Caco-2 (cell line): ENCODE measurements around the gene RRAD. TPM values are rescaled to one million over a fixed set of nuclear protein-coding genes. Genes with fewer than 3 reads are reported as not detected.

Experiments
- BruUV-seq: library from RNA; stranded (reverse); fragments of 400-500 nt; replicated peaks from 2 replicates; lab custom pipeline; 2021; lab: Mats Ljungman, UMichigan
- CTCF ChIA-PET: fragments of 300-600 bp; sonication (Branson Sonifier 250); formaldehyde crosslinking; loops from one replicate; lab custom pipeline; 2022; ENCODE audit warnings: antibody characterized with exemption; lab: Charles Lee
- POLR2A ChIA-PET: fragments of 300-600 bp; sonication (Branson Sonifier 250); formaldehyde crosslinking; loops from one replicate; lab custom pipeline; 2022; ENCODE audit warnings: antibody characterized with exemption; lab: Charles Lee
- DNase-seq, 2 experiments: peaks; one replicate each; pipeline versions ENCODE4 v3.0.0 to v3.0.0-alpha.2; 2020 to 2022
- H3K27me3 ChIP-seq: replicated peaks from 2 replicates; pipeline ENCODE4 v1.6.0; 2011; ENCODE audit warnings: low read length; ENCODE audit not compliant: control insufficient read depth, insufficient read depth
- H3K36me3 ChIP-seq: 2 replicates; pipeline ENCODE4 v1.5.1; 2011; ENCODE audit warnings: low read length; ENCODE audit not compliant: control insufficient read depth, insufficient read depth
- H3K4me1 ChIP-seq: fragments of 250-450 bp; sonication (Bioruptor Pico); 2 replicates; pipeline ENCODE4 v1.5.1; 2020; ENCODE audit warnings: mild to moderate bottlenecking
- H3K4me3 ChIP-seq: 2 replicates; pipeline ENCODE4 v1.5.1; 2011; ENCODE audit warnings: low read depth, mild to moderate bottlenecking, control low read depth, low read length
- H3K9me3 ChIP-seq: fragments of 250-450 bp; sonication (Bioruptor Pico); 2 replicates; pipeline ENCODE4 v1.5.1; 2020; ENCODE audit warnings: mild to moderate bottlenecking, moderate library complexity
- H3K27ac Mint-ChIP-seq: one replicate; pipeline ENCODE4 v1.8.0; 2022; ENCODE audit warnings: mixed read lengths; ENCODE audit not compliant: unreplicated experiment
- H3K27me3 Mint-ChIP-seq: one replicate; pipeline ENCODE4 v1.8.0; 2022; ENCODE audit warnings: mixed read lengths; ENCODE audit not compliant: insufficient read depth, unreplicated experiment
- H3K36me3 Mint-ChIP-seq: one replicate; pipeline ENCODE4 v1.8.0; 2022; ENCODE audit warnings: mild to moderate bottlenecking, mixed read lengths; ENCODE audit not compliant: insufficient read depth, unreplicated experiment
- H3K4me1 Mint-ChIP-seq: one replicate; pipeline ENCODE4 v1.8.0; 2022; ENCODE audit warnings: low read depth, mixed read lengths; ENCODE audit not compliant: unreplicated experiment
- H3K4me3 Mint-ChIP-seq: one replicate; pipeline ENCODE4 v1.8.0; 2022; ENCODE audit warnings: mild to moderate bottlenecking, moderate library complexity, mixed read lengths; ENCODE audit not compliant: unreplicated experiment
- H3K9me3 Mint-ChIP-seq: one replicate; pipeline ENCODE4 v1.8.0; 2022; ENCODE audit warnings: mixed read lengths; ENCODE audit not compliant: unreplicated experiment
- CTCF ChIP-seq, 2 experiments: fragments of 200-600 bp in 1 of 2; IDR thresholded peaks; 1 replicate in 1 of 2; 2 replicates in 1 of 2; pipeline versions ENCODE4 v1.5.1 to v1.8.0; 2011 to 2022; ENCODE audit warnings: antibody characterized with exemption in 1 of 2, control low read depth in 1 of 2, inconsistent platforms in 1 of 2, low read depth in 1 of 2, low read length in 1 of 2, mild to moderate bottlenecking in 1 of 2, moderate library complexity in 1 of 2; ENCODE audit not compliant: insufficient read depth in 1 of 2, severe bottlenecking in 1 of 2, unreplicated experiment in 1 of 2
- intact Hi-C: fragments of 100-400 bp; cut with micrococcal nuclease; formaldehyde crosslinking; loops from one replicate; pipeline ENCODE4 v1.10.0; 2022; ENCODE audit not compliant: unreplicated experiment
- total RNA-seq: library from RNA; stranded (reverse); gene quantifications from 2 replicates; pipeline ENCODE4 v1.2.3, GENCODE V29; 2022

RRAD gene
- total RNA-seq, 1 experiment from 2014 or later = 1.1 TPM

- peaks cover 33% of the 10 kb centered on the region for H3K4me1 Mint-ChIP-seq
- DNase-seq = no peak
- no TSS peak for BruUV-seq
- Histone ChIP-seq H3K4me3 (no peak overlapping the region), H3K9me3 (no peaks in the 10 kb centered on the region), H3K27me3 (no peaks in the 10 kb centered on the region), H3K36me3 (peaks cover 5% of the 10 kb centered on the region), H3K4me1 (peaks cover 36% of the 10 kb centered on the region)
- CTCF ChIA-PET = interaction anchor here (2.1 to 3.8 kb wide), 2 partner anchors 10 to 52 kb away, joined by 8 to 45 read pairs; partner anchors contain the start of gene NAE1
- no peaks in the 10 kb centered on the region for H3K9me3 Mint-ChIP-seq
- TF ChIP-seq CTCF (IDR thresholded peaks at IDR 0.05; ENCODE audit: insufficient read depth in 1 of 2, low read depth in 1 of 2, low read length in 1 of 2, severe bottlenecking in 1 of 2, unreplicated experiment in 1 of 2) = no peak
- no peaks in the 10 kb centered on the region for H3K27me3 Mint-ChIP-seq
- intact Hi-C loops = no loop called here
- POLR2A ChIA-PET = no interaction called here
- no peak overlapping the region for H3K4me3 Mint-ChIP-seq
- H3K27ac Mint-ChIP-seq = no peak overlapping the region
- H3K36me3 Mint-ChIP-seq = peaks cover 42% of the 10 kb centered on the region
Observed at GRCh38 chr16:66882702-66883101, 42.6 kb downstream of the RRAD start.

GRCh38 chr16:66881964-66882508 is 43.3 kb downstream of the RRAD start:
- Histone ChIP-seq H3K36me3 (peaks cover 5% of the 10 kb centered on the region), H3K27me3 (no peaks in the 10 kb centered on the region), H3K4me1 (peaks cover 36% of the 10 kb centered on the region), H3K9me3 (no peaks in the 10 kb centered on the region), H3K4me3 (no peak overlapping the region; the same call in 1 of the 2 replicates)
- peak overlapping the region; percentile 89 for H3K4me3 Mint-ChIP-seq
- peaks cover 32% of the 10 kb centered on the region for H3K4me1 Mint-ChIP-seq
- H3K27me3 Mint-ChIP-seq = no peaks in the 10 kb centered on the region
- no TSS peak for BruUV-seq
- POLR2A ChIA-PET = no interaction called here
- intact Hi-C loops = no loop called here
- H3K9me3 Mint-ChIP-seq = no peaks in the 10 kb centered on the region
- no peak for DNase-seq
- CTCF ChIA-PET = interaction anchor here (1.0 to 3.8 kb wide), 4 partner anchors 9 to 51 kb away, joined by 3 to 45 read pairs (median 6); partner anchors contain the start of gene NAE1
- peaks cover 35% of the 10 kb centered on the region for H3K36me3 Mint-ChIP-seq
- TF ChIP-seq CTCF (IDR thresholded peaks at IDR 0.05; ENCODE audit: insufficient read depth in 1 of 2, low read depth in 1 of 2, low read length in 1 of 2, severe bottlenecking in 1 of 2, unreplicated experiment in 1 of 2) = no peak
- H3K27ac Mint-ChIP-seq = no peak overlapping the region

- Histone ChIP-seq H3K27me3 (no peaks in the 10 kb centered on the region), H3K4me3 (peak overlapping the region; percentile 95), H3K36me3 (peaks cover 5% of the 10 kb centered on the region), H3K4me1 (peaks cover 32% of the 10 kb centered on the region), H3K9me3 (no peaks in the 10 kb centered on the region)
- BruUV-seq = no TSS peak
- intact Hi-C loops = no loop called here
- TF ChIP-seq CTCF (IDR thresholded peaks at IDR 0.05; ENCODE audit: insufficient read depth in 1 of 2, low read depth in 1 of 2, low read length in 1 of 2, severe bottlenecking in 1 of 2, unreplicated experiment in 1 of 2) = no peak
- ChIA-PET CTCF (interaction anchor here (1.0 to 3.8 kb wide), 5 partner anchors 9 to 51 kb away, joined by 3 to 45 read pairs (median 7); partner anchors contain the start of gene NAE1), POLR2A (no interaction called here)
- H3K9me3 Mint-ChIP-seq = no peaks in the 10 kb centered on the region
- peak overlapping the region; percentile 89 for H3K4me3 Mint-ChIP-seq
- peaks cover 30% of the 10 kb centered on the region for H3K36me3 Mint-ChIP-seq
- no peak for DNase-seq
- H3K27ac Mint-ChIP-seq = no peak overlapping the region
- no peaks in the 10 kb centered on the region for H3K27me3 Mint-ChIP-seq
- peaks cover 27% of the 10 kb centered on the region for H3K4me1 Mint-ChIP-seq
Observed at GRCh38 chr16:66881560-66881959, 43.8 kb downstream of the RRAD start.
